HG02623 (cell line): Measurements from ENCODE around the gene TTC39C.
"Not testable (repeated sequence)": the region's sequence is repeated elsewhere in the genome, so short reads cannot be mapped to it uniquely, and the experiment has no call there.

Source experiments
- ATAC-seq: cut with Tn5 transposase; IDR thresholded peaks from one replicate; pipeline ENCODE4 v1.9.1; 2021; ENCODE audit warnings: moderate library complexity; ENCODE audit not compliant: unreplicated experiment

Gene TTC39C

GRCh38 chr18:24121625-24122024 is 107.1 kb downstream of the TTC39C start:
- ATAC-seq: no peak

- ATAC-seq: no peak
These were observed 111.8 kb downstream of the TTC39C start for GRCh38 chr18:24126155-24126961.

DNA sequence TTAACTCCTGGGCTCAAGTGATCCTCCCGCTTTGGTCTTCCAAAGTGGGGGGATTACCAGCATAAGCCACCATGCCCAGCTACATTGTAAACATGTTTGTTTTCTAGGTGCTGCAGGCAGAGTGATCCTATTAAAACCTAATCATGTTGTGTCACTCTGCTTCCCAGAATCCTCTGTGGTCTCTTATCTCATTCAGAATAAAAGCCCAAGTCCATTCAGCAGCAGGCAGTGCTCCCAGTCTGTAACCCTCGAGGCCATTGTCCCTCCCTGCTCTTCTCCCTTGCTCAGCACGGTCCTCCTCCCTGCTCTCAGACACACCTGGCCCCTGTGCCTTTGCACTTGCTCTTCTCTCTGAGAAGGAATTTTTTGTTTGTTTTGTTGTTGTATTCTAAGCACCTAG is 113.2 kb downstream of the TTC39C start:
- no peak for ATAC-seq

DNA sequence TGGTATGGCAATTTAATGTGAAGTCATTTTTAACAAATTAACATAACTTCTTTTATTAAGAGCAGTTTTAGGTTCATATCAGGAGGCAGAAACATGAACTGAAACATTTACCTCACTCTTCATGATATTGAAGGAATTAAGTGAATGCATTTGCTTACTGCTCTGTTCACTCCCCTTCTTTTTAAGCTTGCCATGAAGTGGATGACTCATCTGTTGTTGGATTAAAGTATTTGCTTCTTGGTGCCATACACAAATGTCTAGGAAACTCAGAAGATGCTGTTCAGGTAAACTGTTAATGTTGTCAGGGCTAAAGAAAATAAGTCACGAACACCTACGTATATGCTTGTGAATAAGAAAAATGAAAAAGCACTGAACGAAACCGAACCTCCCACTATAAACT is 114.1 kb downstream of the TTC39C start:
- ATAC-seq: no peak

DNA sequence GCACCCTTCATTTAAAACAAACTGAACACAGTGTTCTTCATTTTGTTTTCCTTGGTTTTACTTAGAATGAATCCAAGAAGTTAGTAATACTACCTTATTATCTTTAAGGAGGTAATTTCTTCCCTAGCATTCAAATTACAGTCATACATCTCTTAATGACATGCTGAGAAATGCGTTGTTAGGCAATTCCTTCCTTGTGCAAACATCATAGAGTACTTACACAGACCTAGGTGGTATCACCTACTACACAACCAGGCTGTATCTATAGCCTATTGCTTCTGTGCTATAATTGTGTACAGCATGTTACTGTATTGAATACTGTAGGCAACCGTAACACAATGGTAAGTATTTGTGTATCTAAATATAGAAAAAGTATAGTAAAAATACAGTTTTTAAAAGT is 115.9 kb downstream of the TTC39C start:
- no peak for ATAC-seq

- no peak for ATAC-seq
These were observed 122.4 kb downstream of the TTC39C start for GRCh38 chr18:24136967-24137373.

GRCh38 chr18:24138409-24138788 is 123.8 kb downstream of the TTC39C start:
- no peak for ATAC-seq

- peak; percentile 88 for ATAC-seq
These were observed 124.4 kb downstream of the TTC39C start, which contains the start of gene CABYR for GRCh38 chr18:24138789-24139616. TSS of gene CABYR (plus strand) at chr18:24139062. CDS start at chr18:24143115, 4,053 bp downstream.

GRCh38 chr18:24140697-24141096 is 126.1 kb downstream of the TTC39C start:
- no peak for ATAC-seq

- no peak for ATAC-seq
These were observed 127.8 kb downstream of the TTC39C start for GRCh38 chr18:24142376-24142775.

DNA sequence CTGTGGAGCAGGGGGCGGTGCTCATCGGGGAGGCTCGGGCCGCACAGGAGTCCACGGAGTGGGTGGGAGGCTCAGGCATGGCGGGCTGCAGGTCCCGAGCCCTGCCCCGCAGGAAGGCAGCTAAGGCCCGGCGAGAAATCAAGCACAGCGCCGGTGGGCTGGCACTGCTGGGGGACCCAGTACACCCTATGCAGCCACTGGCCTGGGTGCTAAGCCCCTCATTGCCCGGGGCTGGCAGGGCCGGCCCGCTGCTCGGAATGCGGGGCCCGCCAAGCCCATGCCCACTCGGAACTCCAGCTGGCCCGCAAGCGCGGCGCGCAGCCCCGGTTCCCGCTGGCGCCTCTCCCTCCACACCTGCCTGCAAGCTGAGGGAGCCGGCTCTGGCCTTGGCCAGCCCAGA is 135.0 kb downstream of the TTC39C start:
- ATAC-seq: not testable (repeated sequence)

- ATAC-seq: no peak
These were observed 138.8 kb downstream of the TTC39C start for GRCh38 chr18:24153397-24153796.

- ATAC-seq: no peak
These were observed 143.3 kb downstream of the TTC39C start for GRCh38 chr18:24157855-24158254.

DNA sequence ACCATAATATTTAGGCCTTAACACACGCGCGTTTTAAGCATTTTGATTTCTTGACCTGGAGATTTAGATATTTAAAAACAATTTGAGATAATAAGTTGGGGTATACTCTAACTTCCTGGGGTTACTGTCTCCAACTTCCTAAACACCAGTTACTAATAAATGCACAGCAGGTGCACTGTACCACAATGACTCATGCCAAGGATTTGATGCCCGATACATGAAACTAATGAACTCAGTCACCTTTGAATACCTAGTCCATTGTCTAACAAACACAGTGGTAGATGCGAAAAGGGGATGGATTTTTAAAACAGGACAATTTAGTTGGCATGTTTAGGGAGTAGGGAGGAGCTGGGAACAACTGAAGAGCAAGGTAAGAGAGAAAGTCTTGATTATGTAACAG is 145.5 kb downstream of the TTC39C start:
- no peak for ATAC-seq

DNA sequence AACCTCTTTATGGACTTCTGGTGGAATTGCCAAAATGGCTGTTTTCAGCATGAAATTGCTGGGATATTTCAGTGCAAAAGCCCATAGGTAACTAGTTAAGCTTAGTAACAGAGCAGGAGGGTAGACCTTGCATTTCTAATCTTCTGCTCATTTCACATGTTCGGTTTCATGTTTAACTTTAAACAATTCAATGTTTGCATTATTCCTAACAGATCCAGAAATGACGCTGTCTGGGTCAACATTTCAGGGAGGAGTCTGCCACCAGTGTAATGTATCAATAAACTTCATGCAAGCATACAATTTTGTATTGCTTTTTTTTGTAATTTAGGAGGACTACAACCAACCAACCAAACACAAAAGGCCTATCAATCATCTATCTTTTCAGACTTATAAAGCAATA is 146.8 kb downstream of the TTC39C start:
- no peak for ATAC-seq

- no peak for ATAC-seq
These were observed 153.9 kb downstream of the TTC39C start for GRCh38 chr18:24168496-24168895.

DNA sequence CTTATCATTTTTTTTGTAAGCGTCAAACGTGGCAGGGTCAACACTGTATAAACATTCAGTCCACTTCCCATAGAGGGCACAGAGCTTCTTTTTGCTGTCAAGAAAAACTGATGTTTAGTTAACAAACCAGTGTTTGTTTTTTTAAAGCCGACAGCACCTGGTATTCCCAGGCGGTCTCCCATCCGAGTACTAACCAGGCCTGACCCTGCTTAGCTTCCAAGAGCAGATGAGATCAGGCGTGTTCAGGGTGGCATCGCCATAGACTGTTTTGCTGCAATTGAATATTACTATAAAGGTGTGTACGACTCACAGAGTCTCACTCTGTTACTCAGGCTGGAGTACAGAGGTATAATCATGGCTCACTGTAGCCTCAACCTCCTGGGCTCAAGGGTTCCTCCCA is 155.8 kb downstream of the TTC39C start:
- no peak for ATAC-seq

GRCh38 chr18:24173997-24174396 is 159.4 kb downstream of the TTC39C start:
- ATAC-seq: no peak

GRCh38 chr18:24176727-24177416 is 162.3 kb downstream of the TTC39C start:
- ATAC-seq: peak; percentile 74

DNA sequence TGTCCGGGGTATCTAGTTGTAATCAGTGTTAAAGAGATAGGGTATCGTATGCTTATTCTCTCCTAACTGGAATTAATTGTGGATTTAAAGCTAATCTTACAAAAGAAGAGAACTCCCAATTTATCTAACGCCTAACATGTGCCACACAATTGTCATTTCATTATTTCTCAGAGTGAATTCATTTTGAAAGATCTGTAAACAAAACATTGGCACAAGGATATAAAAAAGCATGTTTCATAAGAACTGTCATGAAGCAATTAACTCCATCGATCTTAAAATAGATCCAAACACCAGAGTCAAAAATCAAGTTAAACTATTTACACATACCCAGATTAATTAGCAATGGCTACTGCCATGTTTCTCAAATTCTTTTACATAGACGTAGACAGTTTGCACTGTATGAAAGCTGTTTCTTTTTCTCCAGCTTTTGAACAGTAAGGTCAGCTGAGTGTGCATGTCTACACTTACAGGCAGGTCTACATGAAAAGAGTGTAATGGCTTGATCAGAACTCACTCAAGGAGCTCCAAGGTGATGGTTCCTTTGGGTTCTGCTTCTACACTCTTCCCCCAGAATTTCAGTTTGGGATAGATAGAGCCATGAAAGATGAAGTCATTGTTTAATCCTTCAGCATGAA is 163.1 kb downstream of the TTC39C start:
- ATAC-seq: no peak

GRCh38 chr18:24180048-24180447 is 165.5 kb downstream of the TTC39C start:
- ATAC-seq: no peak
